Measurements from ENCODE around the gene UBE3D.

Gene UBE3D

GRCh38 chr6:82921258-82921657 lies 144.4 kb downstream of the UBE3D start (continued):
- no peak for TF ChIP-seq ZNF707 (tag by site-specific recombination; IDR thresholded peaks at IDR 0.05)
- no peak for TF ChIP-seq ZNF292 (tag by site-specific recombination; IDR thresholded peaks at IDR 0.05; ENCODE audit: borderline replicate concordance, low read depth)
- no peak for TF ChIP-seq ZFP3 (tag by site-specific recombination; IDR thresholded peaks at IDR 0.05; ENCODE audit: low read depth)
- no peak for TF ChIP-seq ZBTB44 (tag by site-specific recombination; IDR thresholded peaks at IDR 0.05)
- TF ChIP-seq GLI2 (tag by site-specific recombination; IDR thresholded peaks at IDR 0.05; ENCODE audit: borderline replicate concordance, low read depth): no peak

DNA sequence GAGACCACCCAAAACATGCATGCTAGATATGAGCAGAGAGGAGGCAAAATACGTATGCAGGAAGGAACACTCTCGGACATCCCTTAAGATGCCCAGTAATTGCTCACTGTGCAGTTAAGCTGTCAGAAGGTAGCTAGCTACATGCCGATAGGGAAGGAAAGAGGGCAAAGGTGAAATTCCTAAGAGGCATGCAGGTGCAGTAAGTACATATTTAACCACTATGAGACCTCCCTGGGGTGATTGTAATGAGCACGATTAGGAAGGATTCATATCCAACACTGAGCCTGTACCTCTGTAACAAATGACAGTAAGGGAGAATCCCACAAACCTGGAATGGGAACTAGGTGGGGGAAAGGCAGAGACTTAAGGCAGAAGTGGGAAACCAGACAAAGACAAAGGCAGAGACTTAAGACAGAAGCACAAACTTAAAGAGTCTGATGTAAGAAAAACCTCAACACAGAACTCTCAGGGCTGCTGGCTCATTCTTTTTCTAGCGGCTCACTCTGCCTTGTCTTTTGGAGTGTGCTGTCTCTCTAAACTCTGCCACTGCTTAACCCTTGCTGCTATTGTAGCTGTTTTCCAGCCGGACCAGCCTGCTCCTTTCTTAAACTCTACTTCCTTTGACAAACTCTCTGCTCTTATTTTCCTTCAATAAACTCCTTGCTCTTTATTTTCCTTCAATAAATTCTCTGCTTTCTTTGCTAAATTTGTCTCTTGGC lies 148.1 kb downstream of the UBE3D start:
- no peak overlapping the region for H3K4me3 ChIP-seq (ENCODE audit: low read depth, low read length)
- H3K36me3 ChIP-seq (ENCODE audit: control insufficient read depth in 2 of 2, insufficient read depth in 1 of 2, low read length in 2 of 2): peaks cover 0 to 5% of the 10 kb centered on the region in 2 experiments; a peak in 1 of 3 replicates
- ChIA-PET CTCF (no interaction called here), POLR2A (no interaction called here)
- TF ChIP-seq ZNF175 (tag by site-specific recombination; IDR thresholded peaks at IDR 0.05) (no peak), ZNF501 (tag by site-specific recombination; IDR thresholded peaks at IDR 0.05) (no peak), ZNF280D (tag by site-specific recombination; IDR thresholded peaks at IDR 0.05) (no peak), OVOL3 (tag by site-specific recombination; IDR thresholded peaks at IDR 0.05) (no peak), ZNF239 (tag by site-specific recombination; IDR thresholded peaks at IDR 0.05) (no peak), ZNF830 (tag by site-specific recombination; IDR thresholded peaks at IDR 0.05; ENCODE audit: low read depth) (no peak), ZIC2 (tag by site-specific recombination; IDR thresholded peaks at IDR 0.05) (no peak), ZNF133 (tag by site-specific recombination; IDR thresholded peaks at IDR 0.05) (no peak), RBAK (tag by site-specific recombination; IDR thresholded peaks at IDR 0.05) (no peak), ZNF16 (tag by site-specific recombination; IDR thresholded peaks at IDR 0.05; ENCODE audit: low read depth) (no peak), MZF1 (tag by site-specific recombination; IDR thresholded peaks at IDR 0.05; ENCODE audit: borderline replicate concordance) (no peak), ZNF132 (tag by site-specific recombination; IDR thresholded peaks at IDR 0.05; ENCODE audit: borderline replicate concordance) (no peak), ZNF48 (tag by site-specific recombination; IDR thresholded peaks at IDR 0.05) (no peak)
- TF ChIP-seq, protein P1, sequence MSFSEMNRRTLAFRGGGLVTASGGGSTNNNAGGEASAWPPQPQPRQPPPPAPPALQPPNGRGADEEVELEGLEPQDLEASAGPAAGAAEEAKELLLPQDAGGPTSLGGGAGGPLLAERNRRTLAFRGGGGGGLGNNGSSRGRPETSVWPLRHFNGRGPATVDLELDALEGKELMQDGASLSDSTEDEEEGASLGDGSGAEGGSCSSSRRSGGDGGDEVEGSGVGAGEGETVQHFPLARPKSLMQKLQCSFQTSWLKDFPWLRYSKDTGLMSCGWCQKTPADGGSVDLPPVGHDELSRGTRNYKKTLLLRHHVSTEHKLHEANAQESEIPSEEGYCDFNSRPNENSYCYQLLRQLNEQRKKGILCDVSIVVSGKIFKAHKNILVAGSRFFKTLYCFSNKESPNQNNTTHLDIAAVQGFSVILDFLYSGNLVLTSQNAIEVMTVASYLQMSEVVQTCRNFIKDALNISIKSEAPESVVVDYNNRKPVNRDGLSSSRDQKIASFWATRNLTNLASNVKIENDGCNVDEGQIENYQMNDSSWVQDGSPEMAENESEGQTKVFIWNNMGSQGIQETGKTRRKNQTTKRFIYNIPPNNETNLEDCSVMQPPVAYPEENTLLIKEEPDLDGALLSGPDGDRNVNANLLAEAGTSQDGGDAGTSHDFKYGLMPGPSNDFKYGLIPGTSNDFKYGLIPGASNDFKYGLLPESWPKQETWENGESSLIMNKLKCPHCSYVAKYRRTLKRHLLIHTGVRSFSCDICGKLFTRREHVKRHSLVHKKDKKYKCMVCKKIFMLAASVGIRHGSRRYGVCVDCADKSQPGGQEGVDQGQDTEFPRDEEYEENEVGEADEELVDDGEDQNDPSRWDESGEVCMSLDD (tag by site-specific recombination; IDR thresholded peaks at IDR 0.05): no peak
- TF ChIP-seq, protein P2, sequence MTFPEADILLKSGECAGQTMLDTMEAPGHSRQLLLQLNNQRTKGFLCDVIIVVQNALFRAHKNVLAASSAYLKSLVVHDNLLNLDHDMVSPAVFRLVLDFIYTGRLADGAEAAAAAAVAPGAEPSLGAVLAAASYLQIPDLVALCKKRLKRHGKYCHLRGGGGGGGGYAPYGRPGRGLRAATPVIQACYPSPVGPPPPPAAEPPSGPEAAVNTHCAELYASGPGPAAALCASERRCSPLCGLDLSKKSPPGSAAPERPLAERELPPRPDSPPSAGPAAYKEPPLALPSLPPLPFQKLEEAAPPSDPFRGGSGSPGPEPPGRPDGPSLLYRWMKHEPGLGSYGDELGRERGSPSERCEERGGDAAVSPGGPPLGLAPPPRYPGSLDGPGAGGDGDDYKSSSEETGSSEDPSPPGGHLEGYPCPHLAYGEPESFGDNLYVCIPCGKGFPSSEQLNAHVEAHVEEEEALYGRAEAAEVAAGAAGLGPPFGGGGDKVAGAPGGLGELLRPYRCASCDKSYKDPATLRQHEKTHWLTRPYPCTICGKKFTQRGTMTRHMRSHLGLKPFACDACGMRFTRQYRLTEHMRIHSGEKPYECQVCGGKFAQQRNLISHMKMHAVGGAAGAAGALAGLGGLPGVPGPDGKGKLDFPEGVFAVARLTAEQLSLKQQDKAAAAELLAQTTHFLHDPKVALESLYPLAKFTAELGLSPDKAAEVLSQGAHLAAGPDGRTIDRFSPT (tag by site-specific recombination; IDR thresholded peaks at IDR 0.05): no peak
- TF ChIP-seq, protein P3, sequence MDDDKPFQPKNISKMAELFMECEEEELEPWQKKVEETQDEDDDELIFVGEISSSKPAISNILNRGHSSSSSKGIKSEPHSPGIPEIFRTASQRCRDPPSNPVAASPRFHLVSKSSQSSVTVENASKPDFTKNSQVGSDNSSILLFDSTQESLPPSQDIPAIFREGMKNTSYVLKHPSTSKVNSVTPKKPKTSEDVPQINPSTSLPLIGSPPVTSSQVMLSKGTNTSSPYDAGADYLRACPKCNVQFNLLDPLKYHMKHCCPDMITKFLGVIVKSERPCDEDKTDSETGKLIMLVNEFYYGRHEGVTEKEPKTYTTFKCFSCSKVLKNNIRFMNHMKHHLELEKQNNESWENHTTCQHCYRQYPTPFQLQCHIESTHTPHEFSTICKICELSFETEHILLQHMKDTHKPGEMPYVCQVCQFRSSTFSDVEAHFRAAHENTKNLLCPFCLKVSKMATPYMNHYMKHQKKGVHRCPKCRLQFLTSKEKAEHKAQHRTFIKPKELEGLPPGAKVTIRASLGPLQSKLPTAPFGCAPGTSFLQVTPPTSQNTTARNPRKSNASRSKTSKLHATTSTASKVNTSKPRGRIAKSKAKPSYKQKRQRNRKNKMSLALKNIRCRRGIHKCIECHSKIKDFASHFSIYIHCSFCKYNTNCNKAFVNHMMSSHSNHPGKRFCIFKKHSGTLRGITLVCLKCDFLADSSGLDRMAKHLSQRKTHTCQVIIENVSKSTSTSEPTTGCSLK (tag by site-specific recombination; IDR thresholded peaks at IDR 0.05): no peak
- no peaks in the 10 kb centered on the region for H3K4me1 ChIP-seq (ENCODE audit: control insufficient read depth, insufficient read depth, low read length)
- H3K27ac ChIP-seq (ENCODE audit: extremely low read depth, low read depth, low read length): no peak overlapping the region
- no peaks in the 10 kb centered on the region for H3K9me3 ChIP-seq (ENCODE audit: control insufficient read depth, insufficient read depth, low read depth, low read length)

Data from HEK293 (cell line).